ENCODE data around the gene SLC39A9. TPM values are rescaled to one million over a fixed set of nuclear protein-coding genes. Genes with fewer than 3 reads are reported as not detected.

The SLC39A9 gene
- total RNA-seq, 4 donors from 2014 or later: 20.6 to 23.2 (median 21.8) TPM

GRCh38 chr14:69366069-69366468 lies 32.4 kb upstream of the SLC39A9 start:
- no peaks in the 10 kb centered on the region for H3K4me1 ChIP-seq
- H3K36me3 ChIP-seq: no peaks in the 10 kb centered on the region
- H3K4me3 ChIP-seq: no peak overlapping the region
- DNase-seq (no peak), ATAC-seq (no peak)
- H3K27me3 ChIP-seq: no peaks in the 10 kb centered on the region
- TF ChIP-seq POLR2A (IDR thresholded peaks at IDR 0.05) (no peak), CTCF (IDR thresholded peaks at IDR 0.05 in 4 of 5, conservative IDR thresholded peaks at IDR 0.05 in 1 of 5) (no peak)
- H3K27ac ChIP-seq: no peak overlapping the region
- in situ Hi-C loops (cut with MboI; ENCODE audit: low sequenced_read_pairs in 4 of 4): no loop called here
- no peaks in the 10 kb centered on the region for H3K9me3 ChIP-seq
- intact Hi-C loops (cut with DNase I; ENCODE audit: low total_unique reads): no loop called here

- intact Hi-C loops (cut with DNase I; ENCODE audit: low total_unique reads) (no loop called here), in situ Hi-C loops (cut with MboI; ENCODE audit: low sequenced_read_pairs in 4 of 4) (no loop called here)
- DNase-seq (no peak), ATAC-seq (no peak)
- Histone ChIP-seq H3K4me3 (no peak overlapping the region), H3K9me3 (no peaks in the 10 kb centered on the region), H3K4me1 (no peaks in the 10 kb centered on the region), H3K27me3 (no peaks in the 10 kb centered on the region), H3K36me3 (no peaks in the 10 kb centered on the region), H3K27ac (no peak overlapping the region)
- TF ChIP-seq POLR2A (IDR thresholded peaks at IDR 0.05) (no peak), CTCF (IDR thresholded peaks at IDR 0.05 in 4 of 5, conservative IDR thresholded peaks at IDR 0.05 in 1 of 5) (no peak)
These were observed 31.7 kb upstream of the SLC39A9 start for GRCh38 chr14:69366761-69367160.

GRCh38 chr14:69368381-69368780 lies 30.1 kb upstream of the SLC39A9 start:
- intact Hi-C loops (cut with DNase I; ENCODE audit: low total_unique reads) (loop anchor here (2.0 kb wide), 1 partner anchor 72 kb away; no protein-coding TSS in a partner anchor), in situ Hi-C loops (cut with MboI; ENCODE audit: low sequenced_read_pairs in 4 of 4) (no loop called here)
- no peaks in the 10 kb centered on the region for H3K9me3 ChIP-seq
- no peak overlapping the region for H3K27ac ChIP-seq
- TF ChIP-seq POLR2A (IDR thresholded peaks at IDR 0.05) (no peak), CTCF (IDR thresholded peaks at IDR 0.05 in 4 of 5, conservative IDR thresholded peaks at IDR 0.05 in 1 of 5) (no peak)
- H3K36me3 ChIP-seq: no peaks in the 10 kb centered on the region
- DNase-seq: no peak
- H3K4me1 ChIP-seq: no peaks in the 10 kb centered on the region
- H3K4me3 ChIP-seq: no peak overlapping the region
- ATAC-seq: peak in 1 of 2 donors; percentile 77
- H3K27me3 ChIP-seq: no peaks in the 10 kb centered on the region

GRCh38 chr14:69370061-69370460 lies 28.4 kb upstream of the SLC39A9 start:
- no peaks in the 10 kb centered on the region for H3K27me3 ChIP-seq
- H3K4me1 ChIP-seq: no peaks in the 10 kb centered on the region
- ATAC-seq: no peak
- H3K27ac ChIP-seq: no peak overlapping the region
- in situ Hi-C loops (cut with MboI; ENCODE audit: low sequenced_read_pairs in 4 of 4): no loop called here
- no peak overlapping the region for H3K4me3 ChIP-seq
- no peaks in the 10 kb centered on the region for H3K36me3 ChIP-seq
- no peak for DNase-seq
- H3K9me3 ChIP-seq: no peaks in the 10 kb centered on the region
- no peak for TF ChIP-seq POLR2A (IDR thresholded peaks at IDR 0.05)
- no peak for TF ChIP-seq CTCF (IDR thresholded peaks at IDR 0.05 in 4 of 5, conservative IDR thresholded peaks at IDR 0.05 in 1 of 5)
- intact Hi-C loops (cut with DNase I; ENCODE audit: low total_unique reads): no loop called here

- Histone ChIP-seq H3K9me3 (no peaks in the 10 kb centered on the region), H3K27ac (no peak overlapping the region), H3K36me3 (peaks cover 0 to 16% of the 10 kb centered on the region in 2 donors), H3K4me1 (no peaks in the 10 kb centered on the region), H3K4me3 (no peak overlapping the region), H3K27me3 (no peaks in the 10 kb centered on the region)
- ATAC-seq (no peak), DNase-seq (no peak)
- in situ Hi-C loops (cut with MboI; ENCODE audit: low sequenced_read_pairs in 4 of 4) (no loop called here), intact Hi-C loops (cut with DNase I; ENCODE audit: low total_unique reads) (no loop called here)
- TF ChIP-seq POLR2A (IDR thresholded peaks at IDR 0.05) (no peak), CTCF (IDR thresholded peaks at IDR 0.05 in 4 of 5, conservative IDR thresholded peaks at IDR 0.05 in 1 of 5) (no peak)
These were observed 26.3 kb upstream of the SLC39A9 start for GRCh38 chr14:69372146-69372545.

Measured in gastrocnemius medialis (tissue), 4 donors.